Inflammatory macrophage treated with lipopolysaccharide for 4 hours (primary cell): ENCODE data around the gene SH3BP4.
A peak's percentile ranks its signal among the peaks of the same experiment; 100 is the strongest.
"Not testable (repeated sequence)": the region's sequence is repeated elsewhere in the genome, so short reads cannot be mapped to it uniquely, and the experiment has no call there.

Source experiments
- DNase-seq: peaks from one replicate; pipeline ENCODE4 v3.0.0-alpha.2; 2020

SH3BP4 gene

DNA sequence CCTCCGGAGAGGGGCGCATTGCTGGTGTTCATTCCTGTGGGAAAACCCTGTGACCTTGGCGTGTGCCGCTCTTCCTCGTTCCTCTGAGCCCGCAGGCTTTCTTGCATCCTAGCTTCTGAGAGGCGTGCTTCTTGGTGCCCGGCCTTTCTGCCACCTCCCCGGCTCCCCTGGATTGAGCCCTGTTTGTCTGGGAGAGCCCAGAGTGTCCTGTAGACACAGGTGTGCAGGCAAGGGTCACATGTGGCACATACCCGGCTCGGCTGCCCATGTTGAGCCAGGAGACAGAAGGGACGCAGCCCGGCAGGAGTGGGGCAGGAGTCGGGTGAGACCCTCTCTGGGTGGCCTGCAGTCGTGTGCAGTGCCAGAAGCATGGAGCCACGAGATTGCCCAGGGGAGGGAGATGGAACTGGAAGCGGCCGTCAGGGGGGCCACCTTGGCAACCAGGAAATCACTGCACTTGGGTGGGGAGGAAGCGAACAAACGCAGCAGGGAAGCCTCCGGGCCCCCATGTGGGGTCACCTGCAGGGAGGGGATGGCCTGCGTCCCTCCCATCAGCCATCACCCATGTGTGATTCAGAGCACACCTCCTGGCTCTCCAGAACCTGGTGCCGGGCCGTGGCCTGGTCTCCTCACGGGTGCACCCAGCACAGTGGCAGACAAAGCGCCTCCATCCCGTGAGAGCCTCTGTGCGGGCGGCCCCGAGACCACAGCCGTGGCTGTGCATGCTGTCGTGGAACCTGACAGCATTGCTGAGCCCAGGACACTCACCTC lies 92.9 kb downstream of the SH3BP4 start:
- DNase-seq, result no peak

DNA sequence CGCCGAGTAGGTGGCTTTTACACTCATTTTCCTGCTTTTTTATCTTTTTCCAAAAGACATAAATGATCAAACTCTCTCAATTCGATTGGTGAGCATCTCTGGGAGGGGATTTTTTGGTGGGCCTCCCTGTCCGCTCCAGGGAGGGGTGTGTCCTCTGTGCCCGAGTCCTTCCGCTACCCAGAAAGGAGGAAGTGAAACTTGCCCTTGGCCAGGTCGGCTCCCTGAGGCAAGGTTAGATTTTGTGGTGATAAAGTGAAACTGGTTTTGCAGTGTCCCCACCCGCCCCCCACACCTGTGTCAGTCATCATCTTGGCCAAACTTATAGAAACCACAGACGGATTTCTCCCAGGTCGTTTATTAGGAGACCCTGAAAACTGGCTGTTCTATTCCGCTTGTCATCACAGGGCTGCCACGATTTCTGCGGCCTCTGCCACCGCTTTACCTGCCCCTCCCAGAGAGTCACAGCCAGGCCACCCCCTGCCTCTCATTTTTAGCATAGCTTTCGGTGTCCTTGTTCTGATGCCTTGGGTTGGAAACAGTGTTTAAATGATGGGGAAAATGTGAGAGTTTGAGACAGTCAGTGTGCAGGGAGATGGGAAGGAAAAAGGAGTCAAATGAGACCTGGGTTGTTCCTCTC lies 93.6 kb downstream of the SH3BP4 start:
- DNase-seq, result peak; percentile 7

DNA sequence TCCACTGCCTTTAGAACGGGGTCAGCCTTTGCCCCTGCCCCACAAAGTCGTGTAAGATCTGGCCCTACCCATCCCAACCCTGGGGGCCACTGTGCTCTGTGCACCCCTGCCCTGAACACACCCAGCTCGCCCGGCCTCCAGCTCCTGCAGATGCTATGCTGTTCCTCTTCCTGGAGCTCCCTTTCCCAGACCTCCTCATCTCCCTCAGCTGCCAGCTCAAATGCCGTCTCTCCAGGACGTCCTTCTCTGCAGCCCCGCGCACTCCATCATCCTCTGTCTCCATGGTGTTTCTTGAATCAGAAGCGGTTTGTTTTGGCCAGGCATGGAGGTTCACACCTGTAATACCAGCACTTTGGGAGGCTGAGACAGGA lies 94.1 kb downstream of the SH3BP4 start:
- no peak for DNase-seq

DNA sequence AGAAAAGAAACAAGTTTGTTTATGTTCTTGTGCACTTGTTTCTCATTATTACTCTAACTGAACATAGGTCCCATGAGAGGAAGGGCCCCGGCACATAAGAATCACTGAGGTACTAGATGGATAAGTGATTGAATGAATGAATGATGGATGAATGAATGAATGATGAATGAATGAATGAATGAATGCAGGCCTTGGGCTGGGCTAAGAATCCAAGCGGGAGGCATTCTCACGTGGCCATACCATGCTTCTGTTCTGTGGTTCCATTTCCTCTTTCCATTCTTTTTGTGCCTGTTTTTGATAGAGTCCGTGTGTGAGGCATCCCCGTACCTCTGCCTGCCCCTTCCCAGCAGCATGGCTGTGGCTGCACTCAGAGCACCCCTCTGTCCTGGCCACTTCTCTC lies 94.8 kb downstream of the SH3BP4 start:
- peak; percentile 34 for DNase-seq

DNA sequence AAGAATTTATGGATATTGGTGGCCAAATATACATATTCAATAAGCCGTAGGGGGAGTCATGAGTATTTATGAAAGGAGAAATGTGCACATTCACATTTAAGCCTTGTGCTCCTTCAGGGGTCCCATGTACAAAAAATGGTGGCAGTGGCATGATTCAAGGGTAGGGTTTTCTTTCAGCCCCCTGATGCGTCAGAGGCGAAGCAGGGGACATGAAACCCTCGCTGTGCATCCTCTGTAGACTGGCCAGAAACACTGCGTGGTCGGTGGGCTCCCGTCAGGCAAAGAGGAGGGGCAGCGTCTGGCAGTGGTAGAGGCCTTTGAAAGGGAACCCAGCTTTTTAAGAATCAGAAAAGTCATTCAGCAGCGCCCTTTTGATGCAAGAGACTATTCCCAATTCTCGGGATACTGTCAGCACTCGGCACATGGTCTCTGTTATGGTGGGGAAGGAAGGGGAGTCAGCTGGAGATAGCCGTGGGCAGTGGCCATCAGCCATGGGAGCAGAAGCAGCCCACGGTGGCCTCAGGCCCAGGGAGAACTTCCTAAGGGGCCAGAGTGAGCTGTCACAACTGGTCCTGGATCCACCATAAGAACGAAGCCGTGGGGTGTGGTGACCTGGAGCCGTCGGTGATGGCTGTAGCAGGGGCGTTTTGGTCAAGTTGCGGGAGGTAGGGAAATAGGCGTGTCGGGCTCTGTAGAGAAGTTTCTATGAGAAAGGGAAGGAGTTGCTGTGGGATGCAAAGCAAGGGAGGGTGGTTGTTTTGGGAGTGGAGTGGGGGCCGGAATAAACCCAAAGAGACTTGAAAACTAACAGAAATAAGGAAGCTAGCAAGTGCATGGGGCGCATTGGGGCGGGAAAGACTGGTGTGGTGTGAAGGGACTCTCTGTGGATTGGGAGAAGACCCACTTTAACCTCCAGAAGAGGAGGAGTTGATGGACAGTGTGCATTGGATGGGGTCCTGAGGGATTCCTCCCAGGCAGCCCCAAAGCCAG lies 95.6 kb downstream of the SH3BP4 start:
- DNase-seq, result no peak

DNA sequence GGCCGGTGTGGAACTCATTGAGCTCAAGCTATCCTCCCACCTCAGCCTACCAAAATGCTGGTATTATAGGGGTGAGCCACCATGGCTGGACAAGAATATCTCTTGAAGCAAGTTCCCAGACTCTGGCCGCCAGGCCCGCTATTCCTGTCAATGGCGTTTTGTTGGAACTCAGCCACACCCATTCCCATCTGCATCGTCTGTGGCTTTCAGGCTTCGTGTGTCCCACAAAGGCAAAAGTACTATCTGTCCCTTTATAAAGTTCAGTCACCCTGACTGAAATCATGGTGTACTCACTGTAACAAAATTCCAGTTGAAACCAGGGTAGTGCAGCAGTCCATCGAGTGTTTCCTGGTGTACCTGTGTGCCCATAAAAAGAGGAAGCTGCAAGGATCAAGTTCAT lies 96.7 kb downstream of the SH3BP4 start:
- DNase-seq, result no peak

DNA sequence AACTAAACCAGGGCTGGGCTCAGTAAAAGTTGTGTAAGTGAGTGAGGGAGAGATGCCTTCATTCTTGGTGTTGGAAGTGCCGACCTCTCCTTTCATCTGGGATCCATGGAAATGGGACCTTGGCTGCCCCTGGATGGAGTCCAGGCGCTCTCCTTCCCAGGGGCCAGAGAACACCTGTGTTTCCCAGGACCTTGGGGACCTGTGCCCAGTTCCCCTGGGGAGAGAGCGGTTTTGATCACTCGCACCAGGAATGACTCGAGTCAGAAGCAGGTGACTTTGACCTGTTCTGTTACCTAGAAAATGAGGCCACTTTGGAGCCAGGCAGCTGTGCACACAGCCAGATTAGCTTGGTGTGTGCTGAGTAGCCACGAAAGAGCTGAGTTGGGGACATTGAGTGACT lies 97.3 kb downstream of the SH3BP4 start:
- no peak for DNase-seq

DNA sequence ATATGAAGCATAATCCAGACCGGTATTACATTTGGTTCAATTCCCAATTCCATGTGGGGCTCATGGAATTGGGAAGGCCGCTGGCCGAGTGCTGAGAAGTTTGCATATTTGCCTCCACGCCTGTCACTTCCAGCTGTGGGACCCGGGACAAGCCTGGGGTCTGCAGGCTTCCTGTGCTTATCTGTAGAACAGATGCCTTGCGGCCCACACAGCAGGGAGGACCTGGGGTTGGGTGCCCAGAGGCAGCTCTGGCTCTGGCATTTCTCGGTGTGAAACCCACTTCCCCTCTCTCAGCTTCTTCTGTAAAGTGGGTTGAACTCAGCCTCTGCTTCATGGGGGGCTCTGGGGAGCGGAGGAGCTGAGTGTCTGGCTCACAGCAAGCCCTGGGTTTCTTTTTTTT lies 97.9 kb downstream of the SH3BP4 start:
- no peak for DNase-seq

DNA sequence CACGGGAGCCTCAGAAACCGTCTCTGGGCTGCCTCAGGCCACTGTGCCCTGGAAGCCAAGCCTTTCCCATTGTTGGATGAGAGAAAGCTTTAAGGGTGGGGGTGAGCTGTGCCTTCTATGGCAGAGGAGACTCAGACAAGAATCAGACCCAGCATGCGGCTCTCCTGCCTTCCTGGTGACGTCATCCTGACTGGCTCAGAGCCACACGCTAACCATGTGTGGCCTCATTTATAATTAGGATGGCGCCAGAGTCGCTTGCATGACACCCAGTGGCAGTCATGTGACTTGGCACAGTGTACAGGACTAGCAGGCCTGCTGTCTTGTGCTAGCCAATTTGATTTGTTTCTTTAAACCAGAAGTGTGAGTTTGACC lies 99.1 kb downstream of the SH3BP4 start:
- peak; percentile 91 for DNase-seq

DNA sequence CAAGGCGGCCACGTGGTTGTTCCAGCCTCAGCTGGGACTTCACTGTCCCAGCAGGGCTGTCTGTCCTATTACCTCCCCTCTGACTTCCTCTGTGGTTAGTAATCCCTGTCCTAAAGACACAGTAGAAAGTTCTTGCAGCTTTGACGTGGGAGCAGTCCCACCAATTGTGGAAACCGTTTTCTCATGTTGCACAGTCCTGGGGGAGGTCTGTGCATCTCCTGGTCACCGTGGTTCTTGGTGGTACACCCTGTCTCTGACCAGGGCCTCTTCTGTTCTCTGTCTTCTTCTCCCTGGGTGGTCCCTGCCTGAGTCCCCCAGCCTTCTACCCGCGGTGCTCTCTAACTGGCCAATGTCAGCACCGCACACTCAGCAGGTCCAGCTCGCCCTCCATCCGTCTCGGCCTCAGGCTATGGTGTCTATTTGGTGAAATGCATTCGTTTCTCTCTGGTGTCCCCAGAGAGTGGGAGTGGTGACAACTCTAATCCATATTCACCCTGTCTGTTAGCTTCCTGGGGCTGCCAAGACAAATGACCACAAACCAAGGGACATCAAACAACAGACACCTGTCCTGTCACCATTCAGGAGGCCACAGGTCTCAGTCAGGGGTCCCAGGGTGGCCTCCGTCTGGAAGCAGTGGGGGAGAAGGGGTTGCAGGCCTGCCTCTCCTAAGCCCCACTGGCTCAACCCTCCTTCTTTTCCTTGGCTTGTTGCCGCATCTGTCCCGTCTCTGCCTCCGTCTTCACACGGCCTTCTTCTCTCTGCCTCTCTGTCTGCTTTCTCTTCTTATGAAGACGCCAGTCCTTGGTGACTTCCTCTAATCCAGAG lies 99.8 kb downstream of the SH3BP4 start:
- peak; percentile 37 for DNase-seq

DNA sequence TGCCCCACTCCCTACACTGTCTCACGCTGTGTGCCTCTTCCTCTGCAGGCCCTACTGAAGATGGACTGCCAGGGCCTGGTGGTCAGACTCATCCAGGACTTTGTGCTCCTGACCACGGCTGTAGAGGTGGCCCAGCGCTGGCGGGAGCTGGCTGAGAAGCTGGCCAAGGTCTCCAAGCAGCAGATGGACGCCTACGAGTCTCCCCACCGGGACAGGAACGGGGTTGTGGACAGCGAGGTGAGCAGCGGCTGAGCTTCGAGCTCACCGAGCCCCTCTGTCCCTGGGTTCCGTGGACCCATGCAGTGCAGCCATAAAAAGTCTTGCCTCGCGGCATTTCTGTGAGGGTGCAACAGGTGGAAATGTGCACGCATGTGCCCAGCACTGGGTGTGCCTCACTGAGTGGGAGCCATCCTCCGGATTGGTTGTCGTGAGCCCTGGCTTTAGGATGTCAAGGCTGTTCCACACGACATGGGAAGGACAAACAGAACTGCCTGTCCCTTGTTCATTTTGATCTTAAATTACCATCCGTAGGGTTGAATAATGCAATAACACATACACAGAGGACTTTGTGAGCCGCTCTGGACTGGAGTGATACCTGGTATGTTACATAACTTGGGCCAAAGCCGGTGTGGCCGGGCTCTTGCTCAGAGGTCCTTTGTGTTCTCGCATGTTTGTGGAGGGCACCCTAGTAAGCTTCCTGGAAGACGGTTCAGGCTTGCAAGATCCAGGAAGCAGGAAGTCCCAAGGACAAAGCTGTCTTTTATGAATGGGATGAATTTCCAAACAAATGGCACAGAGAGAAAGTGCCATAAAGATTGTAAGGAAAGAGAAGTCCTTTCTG lies 100.9 kb downstream of the SH3BP4 start:
- no peak for DNase-seq

DNA sequence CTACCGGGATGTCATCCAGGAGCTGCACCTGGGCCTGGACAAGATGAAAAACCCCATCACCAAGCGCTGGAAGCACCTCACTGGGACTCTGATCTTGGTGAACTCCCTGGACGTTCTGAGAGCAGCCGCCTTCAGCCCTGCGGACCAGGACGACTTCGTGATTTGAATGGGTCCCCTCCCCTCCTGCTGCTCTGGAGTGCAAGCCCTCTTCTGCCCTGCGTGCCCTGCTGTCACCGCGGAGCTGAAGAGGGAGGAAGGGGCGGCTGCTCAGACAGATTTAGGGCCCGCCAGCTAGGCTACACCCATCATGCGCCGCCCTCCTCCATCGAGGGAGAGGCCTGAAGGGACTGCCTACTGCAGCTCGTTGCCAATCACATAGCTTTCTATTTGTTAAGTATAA lies 101.8 kb downstream of the SH3BP4 start:
- no peak for DNase-seq

DNA sequence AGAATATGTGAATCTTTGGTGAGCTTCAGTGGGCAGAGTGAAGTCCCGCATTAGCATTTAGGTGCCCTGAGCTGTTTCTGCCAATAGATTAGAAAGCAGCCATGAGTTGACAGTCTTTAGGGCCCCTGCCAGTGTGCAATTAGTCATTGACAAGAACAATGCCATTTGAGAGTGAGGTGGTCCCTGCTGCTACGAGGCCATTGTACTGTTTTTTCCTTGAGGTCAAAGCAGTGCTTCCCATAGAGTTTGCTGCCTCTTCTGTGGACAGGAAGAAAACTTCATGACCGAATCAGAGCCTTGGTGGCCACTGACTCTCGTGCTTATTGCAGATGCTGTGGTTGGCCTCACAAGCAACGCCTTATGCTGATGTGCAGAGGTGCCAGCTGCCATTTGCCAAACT lies 102.7 kb downstream of the SH3BP4 start:
- DNase-seq, result no peak

DNA sequence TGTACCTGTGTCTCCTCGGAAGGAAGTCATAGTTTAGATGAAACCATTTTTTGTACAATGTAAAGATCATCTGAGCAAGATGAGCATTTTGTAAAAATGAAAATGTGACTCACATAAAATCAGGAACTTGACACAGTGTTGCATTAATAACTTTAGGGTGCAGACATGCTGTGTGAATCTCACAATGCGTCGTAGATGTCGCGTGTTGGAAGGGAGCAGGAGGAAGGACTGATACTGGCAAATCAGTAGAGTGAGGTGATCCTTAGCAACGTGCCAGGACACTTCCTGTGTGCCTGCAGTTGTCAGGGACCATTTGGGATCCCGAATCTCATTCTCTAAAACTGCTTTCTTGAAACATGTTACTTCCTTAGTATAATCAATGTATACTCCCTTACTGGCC lies 103.1 kb downstream of the SH3BP4 start:
- DNase-seq, result peak; percentile 86

DNA sequence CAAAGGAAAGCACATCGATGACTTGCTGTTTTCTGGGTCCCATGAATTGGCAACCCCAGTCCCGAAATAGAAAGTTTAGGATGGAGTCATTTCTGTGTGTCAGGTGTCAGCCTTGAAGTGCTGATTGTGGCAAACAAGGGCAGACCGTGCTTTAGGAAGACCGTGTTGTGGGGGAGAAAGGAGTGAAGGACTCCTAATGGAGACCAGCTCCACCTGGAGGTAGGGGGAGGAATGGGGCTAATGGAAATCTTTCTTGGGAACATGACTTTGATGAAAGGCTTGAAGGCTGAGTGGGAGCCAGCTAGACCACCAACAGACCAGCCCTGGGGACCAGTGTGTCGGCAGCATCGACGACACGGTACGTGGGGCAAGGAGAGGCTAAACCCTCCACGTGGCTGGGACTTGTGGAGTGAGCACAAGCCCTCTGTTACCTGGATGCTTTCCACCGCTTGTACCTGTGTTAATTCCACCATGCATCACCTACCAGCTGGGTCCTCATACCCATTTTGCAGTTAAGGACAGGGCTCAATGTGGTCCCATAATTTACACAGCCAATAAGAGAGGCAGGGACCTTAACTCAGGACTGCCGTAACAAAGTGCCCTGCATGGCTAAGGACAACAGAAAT lies 104.2 kb downstream of the SH3BP4 start:
- DNase-seq, result peak; percentile 30

DNA sequence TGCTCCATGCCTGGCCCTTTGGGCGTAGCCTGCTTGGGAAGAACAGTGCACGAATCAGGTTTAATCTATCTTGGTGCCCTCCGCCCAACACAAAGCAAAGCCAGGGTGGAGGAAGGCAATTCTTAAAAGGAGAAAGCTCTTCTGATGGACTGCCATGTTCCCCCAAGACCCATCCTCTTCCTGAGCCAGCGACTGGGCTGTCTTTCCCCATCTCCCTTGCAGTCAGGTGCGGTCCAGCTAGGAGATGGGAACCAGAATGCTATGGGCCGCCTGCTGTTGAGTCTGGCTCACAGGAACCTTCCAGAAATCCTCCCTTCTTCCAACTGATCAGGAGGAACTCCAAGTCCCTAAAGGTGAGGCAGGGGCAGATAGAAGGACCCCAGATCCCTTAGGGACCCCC lies 105.0 kb downstream of the SH3BP4 start:
- DNase-seq, result no peak

DNA sequence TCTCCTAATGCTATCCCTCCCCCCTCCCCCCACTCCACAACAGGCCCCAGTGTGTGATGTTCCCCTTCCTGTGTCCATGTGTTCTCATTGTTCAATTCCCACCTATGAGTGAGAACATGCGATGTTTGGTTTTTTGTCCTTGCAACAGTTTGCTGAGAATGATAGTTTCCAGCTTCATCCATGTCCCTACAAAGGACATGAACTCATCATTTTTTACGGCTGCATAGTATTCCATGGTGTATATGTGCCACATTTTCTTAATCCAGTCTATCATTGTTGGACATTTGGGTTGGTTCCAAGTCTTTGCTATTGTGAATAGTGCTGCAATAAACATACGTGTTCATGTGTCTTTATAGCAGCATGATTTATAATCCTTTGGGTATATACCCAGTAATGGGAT lies 105.8 kb downstream of the SH3BP4 start:
- DNase-seq, result not testable (repeated sequence)

DNA sequence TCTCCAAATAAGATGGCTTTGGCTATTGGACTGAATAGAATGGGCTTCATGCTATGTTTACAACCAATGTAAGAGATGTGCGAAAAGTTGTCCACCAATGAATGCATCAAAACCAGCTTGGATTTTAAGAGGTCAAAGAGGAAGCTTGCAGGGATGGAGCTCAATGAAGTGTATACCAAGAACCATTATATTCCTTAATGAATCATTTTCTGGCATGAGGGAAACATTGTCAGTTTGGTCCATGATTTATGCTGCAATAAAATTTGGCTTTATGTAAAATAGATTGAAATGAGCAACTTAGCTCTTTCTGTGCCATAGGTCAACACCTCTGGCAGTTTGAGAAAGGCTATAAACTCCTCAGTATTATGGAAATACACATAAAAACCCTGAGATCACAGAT lies 107.3 kb downstream of the SH3BP4 start:
- no peak for DNase-seq

DNA sequence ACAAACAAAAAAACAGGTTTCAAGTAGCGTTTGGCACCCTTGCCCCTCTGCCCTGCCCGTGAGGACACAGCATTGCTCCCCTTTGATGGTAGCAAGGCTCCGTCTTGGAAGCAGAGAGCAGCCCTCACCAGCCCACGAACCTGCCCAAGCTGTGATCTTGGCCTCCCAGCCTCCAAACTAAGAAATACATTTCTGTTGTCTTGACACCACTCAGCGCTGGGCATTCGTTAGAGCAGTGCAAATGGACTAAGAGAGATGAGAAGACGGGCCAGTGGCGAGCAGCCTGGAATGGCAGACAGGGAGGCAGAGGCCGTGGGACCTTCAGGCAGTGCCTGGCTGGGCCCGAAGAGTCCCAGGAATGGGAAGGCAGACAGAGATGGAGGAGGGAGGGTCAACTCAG lies 109.8 kb downstream of the SH3BP4 start:
- DNase-seq, result no peak

DNA sequence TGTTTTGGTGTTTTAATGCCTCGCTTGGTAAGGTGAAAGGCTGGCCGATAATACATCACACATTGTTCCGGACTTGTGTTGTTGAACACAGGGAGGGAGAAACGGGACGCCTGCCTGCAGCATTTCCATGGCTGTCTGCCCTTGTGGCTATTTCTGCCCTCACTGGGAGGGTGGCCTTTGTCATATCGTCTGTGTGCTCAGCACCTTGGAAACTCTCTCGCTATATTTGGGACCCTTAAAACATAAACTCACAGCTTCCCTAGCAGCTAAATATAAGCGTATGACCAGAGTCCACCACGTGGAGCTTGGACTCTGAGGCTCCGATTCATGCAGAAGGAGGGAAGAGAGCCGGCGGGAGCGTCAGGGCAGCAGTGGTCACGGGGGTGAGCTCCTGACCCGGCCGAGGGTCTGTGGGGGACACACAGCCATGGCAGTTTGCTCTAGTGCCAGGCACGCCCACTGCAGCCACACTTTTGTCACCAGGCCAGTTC lies 111.7 kb downstream of the SH3BP4 start:
- DNase-seq, result no peak

DNA sequence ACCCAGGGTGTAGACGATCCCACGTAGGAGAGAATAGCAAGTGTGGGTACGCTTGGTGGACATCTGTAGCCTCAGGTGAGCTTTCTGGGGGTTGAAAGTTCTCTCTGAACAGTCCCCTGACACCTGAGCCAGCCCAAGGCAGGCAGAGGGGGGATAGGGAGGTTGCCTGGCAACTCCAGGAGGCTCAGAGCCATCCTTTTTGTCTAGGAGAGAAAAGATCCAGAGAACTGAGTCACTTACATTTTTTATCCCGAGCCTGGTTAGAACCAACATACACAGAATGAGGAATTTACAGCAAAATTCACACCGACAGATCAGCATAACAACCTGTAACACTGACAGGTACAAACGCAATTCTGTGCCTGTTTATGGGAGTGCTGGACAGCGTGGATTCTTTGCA lies 113.2 kb downstream of the SH3BP4 start:
- DNase-seq, result no peak
